Muscle layer of duodenum (tissue), 2 donors: ENCODE measurements around the gene SYDE2.
"Not testable (repeated sequence)": the region's sequence is repeated elsewhere in the genome, so short reads cannot be mapped to it uniquely, and the experiment has no call there.

Experiments used
- H3K27ac ChIP-seq: one replicate; pipeline ENCODE4 v1.7.0; 2013; ENCODE audit warnings: mild to moderate bottlenecking, low read length
- H3K27me3 ChIP-seq: one replicate; pipeline ENCODE4 v1.7.0; 2013; ENCODE audit warnings: low read depth, mild to moderate bottlenecking, control low read depth, low read length
- H3K36me3 ChIP-seq, 2 donors: one replicate each; pipeline ENCODE4 v1.7.0; 2013; ENCODE audit warnings: low read length in 2 of 2, control low read depth in 1 of 2, mild to moderate bottlenecking in 1 of 2; ENCODE audit not compliant: insufficient read depth in 2 of 2, control insufficient read depth in 1 of 2
- H3K4me1 ChIP-seq, 2 donors: one replicate each; pipeline ENCODE4 v1.7.0; 2013; ENCODE audit warnings: low read length in 2 of 2, mild to moderate bottlenecking in 2 of 2, control low read depth in 1 of 2, moderate library complexity in 1 of 2; ENCODE audit not compliant: insufficient read depth in 2 of 2, control insufficient read depth in 1 of 2
- H3K4me3 ChIP-seq, 2 donors: one replicate each; pipeline ENCODE4 v1.7.0; 2013; ENCODE audit warnings: low read length in 2 of 2, low read depth in 1 of 2, mild to moderate bottlenecking in 1 of 2
- H3K9me3 ChIP-seq, 2 donors: one replicate each; pipeline ENCODE4 v1.7.0; 2013; ENCODE audit warnings: low read length in 2 of 2, control low read depth in 1 of 2, mild to moderate bottlenecking in 1 of 2; ENCODE audit not compliant: control insufficient read depth in 1 of 2
- donor health status: healthy.

SYDE2 gene

GRCh38 chr1:85203573-85204171 lies 2.9 kb upstream of the SYDE2 start:
- Histone ChIP-seq H3K36me3 (no peaks in the 10 kb centered on the region), H3K4me1 (peaks cover 5 to 8% of the 10 kb centered on the region in 2 donors), H3K4me3 (no peak overlapping the region), H3K27ac (no peak overlapping the region), H3K27me3 (no peaks in the 10 kb centered on the region), H3K9me3 (no peaks in the 10 kb centered on the region)

- Histone ChIP-seq H3K4me3 (peak overlapping the region in 1 of 2 donors; percentile 81), H3K36me3 (no peaks in the 10 kb centered on the region), H3K4me1 (peaks cover 9% of the 10 kb centered on the region in 2 donors), H3K27me3 (no peaks in the 10 kb centered on the region), H3K27ac (no peak overlapping the region), H3K9me3 (no peaks in the 10 kb centered on the region)
Measured at GRCh38 chr1:85202864-85203255, 2.0 kb upstream of the SYDE2 start.

- peak overlapping the region; percentile 54 for H3K27ac ChIP-seq
- no peaks in the 10 kb centered on the region for H3K27me3 ChIP-seq
- peaks cover 9 to 11% of the 10 kb centered on the region in 2 donors for H3K4me1 ChIP-seq
- peak overlapping the region; percentile 81 to 85 for H3K4me3 ChIP-seq
- H3K9me3 ChIP-seq = no peaks in the 10 kb centered on the region
- H3K36me3 ChIP-seq = no peaks in the 10 kb centered on the region
Measured at GRCh38 chr1:85202092-85202863, 1.5 kb upstream of the SYDE2 start.

- Histone ChIP-seq H3K9me3 (no peaks in the 10 kb centered on the region), H3K4me3 (peak overlapping the region; percentile 81 to 85), H3K4me1 (peaks cover 9 to 11% of the 10 kb centered on the region in 2 donors), H3K27ac (peak overlapping the region; percentile 75), H3K27me3 (no peaks in the 10 kb centered on the region), H3K36me3 (no peaks in the 10 kb centered on the region)
Measured at GRCh38 chr1:85201340-85202091, 700 bp upstream of the SYDE2 start.

GRCh38 chr1:85199667-85200462 lies 951 bp downstream of the SYDE2 start:
- Histone ChIP-seq H3K4me3 (peak overlapping the region; percentile 81 to 85), H3K27me3 (no peaks in the 10 kb centered on the region), H3K36me3 (no peaks in the 10 kb centered on the region), H3K4me1 (peaks cover 9 to 14% of the 10 kb centered on the region in 2 donors), H3K27ac (peak overlapping the region; percentile 75), H3K9me3 (no peaks in the 10 kb centered on the region)

GRCh38 chr1:85198864-85199263 lies 2.0 kb downstream of the SYDE2 start:
- no peaks in the 10 kb centered on the region for H3K36me3 ChIP-seq
- H3K27me3 ChIP-seq = no peaks in the 10 kb centered on the region
- peak overlapping the region; percentile 75 for H3K27ac ChIP-seq
- H3K4me1 ChIP-seq = peaks cover 9 to 12% of the 10 kb centered on the region in 2 donors
- H3K4me3 ChIP-seq = peak overlapping the region; percentile 81 to 85
- H3K9me3 ChIP-seq = no peaks in the 10 kb centered on the region

- H3K36me3 ChIP-seq = no peaks in the 10 kb centered on the region
- H3K4me1 ChIP-seq = peaks cover 4 to 7% of the 10 kb centered on the region in 2 donors
- no peak overlapping the region for H3K27ac ChIP-seq
- no peaks in the 10 kb centered on the region for H3K9me3 ChIP-seq
- H3K4me3 ChIP-seq = peak overlapping the region; percentile 27 to 37
- H3K27me3 ChIP-seq = no peaks in the 10 kb centered on the region
Measured at GRCh38 chr1:85196358-85196757, 4.5 kb downstream of the SYDE2 start.

GRCh38 chr1:85195703-85196102 lies 5.1 kb downstream of the SYDE2 start:
- Histone ChIP-seq H3K4me1 (peaks cover 4 to 7% of the 10 kb centered on the region in 2 donors), H3K36me3 (no peaks in the 10 kb centered on the region), H3K4me3 (peak overlapping the region; percentile 27 to 37), H3K27me3 (no peaks in the 10 kb centered on the region), H3K27ac (peak overlapping the region; percentile 39), H3K9me3 (no peaks in the 10 kb centered on the region)

- not testable (repeated sequence) for H3K36me3 ChIP-seq, H3K9me3 ChIP-seq, H3K4me3 ChIP-seq, H3K27ac ChIP-seq, H3K27me3 ChIP-seq, H3K4me1 ChIP-seq
Measured at GRCh38 chr1:85192129-85192528, 8.7 kb downstream of the SYDE2 start.

- peaks cover 0 to 6% of the 10 kb centered on the region in 2 donors for H3K4me1 ChIP-seq
- H3K4me3 ChIP-seq = no peak overlapping the region
- H3K27me3 ChIP-seq = no peaks in the 10 kb centered on the region
- H3K9me3 ChIP-seq = no peaks in the 10 kb centered on the region
- peaks cover 5 to 7% of the 10 kb centered on the region in 2 donors for H3K36me3 ChIP-seq
- no peak overlapping the region for H3K27ac ChIP-seq
Measured at GRCh38 chr1:85189120-85189519, 11.7 kb downstream of the SYDE2 start.

GRCh38 chr1:85188530-85188929 lies 12.3 kb downstream of the SYDE2 start:
- Histone ChIP-seq H3K27me3 (no peaks in the 10 kb centered on the region), H3K27ac (no peak overlapping the region), H3K4me3 (no peak overlapping the region), H3K9me3 (no peaks in the 10 kb centered on the region), H3K36me3 (peaks cover 5 to 7% of the 10 kb centered on the region in 2 donors), H3K4me1 (peaks cover 0 to 6% of the 10 kb centered on the region in 2 donors)
